IMR-90 (cell line): ENCODE results near the gene PLCH2.
A peak's percentile ranks its signal among the peaks of the same experiment; 100 is the strongest.

ENCODE experiments used
- BHLHE40 ChIP-seq: fragments of 150-350 bp; IDR thresholded peaks from 2 replicates; pipeline ENCODE4 v1.6.1; 2016; ENCODE audit warnings: mild to moderate bottlenecking, low read depth, low read length
- CHD1 ChIP-seq: IDR thresholded peaks from 2 replicates; pipeline ENCODE4 v1.6.1; 2012; ENCODE audit warnings: low read depth, low read length, improper control_type of control experiment
- MAFK ChIP-seq: IDR thresholded peaks from 2 replicates; pipeline ENCODE4 v1.6.1; 2012; ENCODE audit warnings: low read depth, low read length, improper control_type of control experiment
- MAZ ChIP-seq: IDR thresholded peaks from 2 replicates; pipeline ENCODE4 v1.6.1; 2012; ENCODE audit warnings: low read depth, mild to moderate bottlenecking, low read length, improper control_type of control experiment, moderate library complexity, borderline replicate concordance
- NFE2L2 ChIP-seq: fragments of 150-350 bp; IDR thresholded peaks from 2 replicates; pipeline ENCODE4 v1.6.1; 2016; ENCODE audit warnings: low read depth, mild to moderate bottlenecking, low read length
- POLR2A ChIP-seq: IDR thresholded peaks from 2 replicates; pipeline ENCODE4 v1.6.1; 2012; ENCODE audit warnings: mild to moderate bottlenecking, low read depth, low read length
- RAD21 ChIP-seq: IDR thresholded peaks from 2 replicates; pipeline ENCODE4 v1.6.1; 2012; ENCODE audit warnings: low read length, improper control_type of control experiment
- RFX5 ChIP-seq: IDR thresholded peaks from 2 replicates; pipeline ENCODE4 v1.8.0; 2012; ENCODE audit warnings: low read depth, mild to moderate bottlenecking, low read length, moderate library complexity
- SMC3 ChIP-seq: fragments of 150-350 bp; IDR thresholded peaks from 2 replicates; pipeline ENCODE4 v1.6.1; 2016; ENCODE audit warnings: low read depth, mild to moderate bottlenecking, antibody characterized with exemption, low read length, moderate library complexity
- USF2 ChIP-seq: fragments of 150-350 bp; IDR thresholded peaks from 2 replicates; pipeline ENCODE4 v1.6.1; 2017; ENCODE audit warnings: mild to moderate bottlenecking, antibody characterized with exemption, low read length, low read depth
- TF ChIP-seq, protein P1 (sequence below): conservative IDR thresholded peaks from 2 replicates; pipeline ENCODE4 v1.5.1; 2012; ENCODE audit warnings: mild to moderate bottlenecking, low read depth, low read length, improper control_type of control experiment

DNA sequence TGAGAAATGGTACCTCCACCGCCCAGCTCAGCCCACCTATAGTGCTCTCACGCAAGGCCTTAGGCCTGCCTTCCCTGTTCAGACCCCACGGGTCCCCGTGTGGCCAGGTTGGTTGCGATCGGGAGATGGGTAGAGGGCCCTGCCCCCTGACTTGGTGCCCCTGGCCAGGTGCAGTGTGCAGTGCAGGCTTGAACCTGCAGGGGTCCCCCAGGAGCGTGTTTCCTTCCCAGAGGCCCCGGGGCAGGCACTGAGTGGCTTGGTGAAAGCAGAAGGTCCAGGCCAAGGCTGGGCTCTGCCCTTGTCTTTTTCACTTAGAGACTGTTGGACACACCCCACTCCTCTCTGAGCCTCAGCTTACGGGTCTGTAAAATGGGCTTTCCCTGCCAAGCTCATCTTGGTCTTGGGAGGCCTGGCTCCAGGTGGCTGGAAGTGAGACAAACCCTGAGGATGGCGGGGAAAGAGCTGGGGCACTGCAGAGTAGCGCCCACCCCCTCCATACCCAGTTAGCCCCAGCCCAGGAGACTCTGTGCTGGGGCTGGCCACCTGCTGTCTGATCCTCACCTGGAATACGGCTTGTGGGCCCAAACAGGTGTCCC lies 63.3 kb downstream of the PLCH2 start:
- TF ChIP-seq SMC3: no peak
- TF ChIP-seq, protein P1, sequence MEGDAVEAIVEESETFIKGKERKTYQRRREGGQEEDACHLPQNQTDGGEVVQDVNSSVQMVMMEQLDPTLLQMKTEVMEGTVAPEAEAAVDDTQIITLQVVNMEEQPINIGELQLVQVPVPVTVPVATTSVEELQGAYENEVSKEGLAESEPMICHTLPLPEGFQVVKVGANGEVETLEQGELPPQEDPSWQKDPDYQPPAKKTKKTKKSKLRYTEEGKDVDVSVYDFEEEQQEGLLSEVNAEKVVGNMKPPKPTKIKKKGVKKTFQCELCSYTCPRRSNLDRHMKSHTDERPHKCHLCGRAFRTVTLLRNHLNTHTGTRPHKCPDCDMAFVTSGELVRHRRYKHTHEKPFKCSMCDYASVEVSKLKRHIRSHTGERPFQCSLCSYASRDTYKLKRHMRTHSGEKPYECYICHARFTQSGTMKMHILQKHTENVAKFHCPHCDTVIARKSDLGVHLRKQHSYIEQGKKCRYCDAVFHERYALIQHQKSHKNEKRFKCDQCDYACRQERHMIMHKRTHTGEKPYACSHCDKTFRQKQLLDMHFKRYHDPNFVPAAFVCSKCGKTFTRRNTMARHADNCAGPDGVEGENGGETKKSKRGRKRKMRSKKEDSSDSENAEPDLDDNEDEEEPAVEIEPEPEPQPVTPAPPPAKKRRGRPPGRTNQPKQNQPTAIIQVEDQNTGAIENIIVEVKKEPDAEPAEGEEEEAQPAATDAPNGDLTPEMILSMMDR: 0 out of 2 replicates have a peak, but pooled peaks have one; percentile 8
- no peak for TF ChIP-seq MAZ
- TF ChIP-seq POLR2A: no peak
- TF ChIP-seq CHD1: no peak
- TF ChIP-seq RFX5: no peak
- TF ChIP-seq BHLHE40: no peak
- TF ChIP-seq NFE2L2: no peak
- no peak for TF ChIP-seq MAFK
- TF ChIP-seq USF2: no peak
- no peak for TF ChIP-seq RAD21
